HTERT RPE-1 (cell line): ENCODE data around the gene TMEM119.
"Not testable (repeated sequence)": the region's sequence is repeated elsewhere in the genome, so short reads cannot be mapped to it uniquely, and the experiment has no call there.

Source experiments
- in situ Hi-C: fragments of 300-500 bp; cut with MboI; formaldehyde crosslinking; loops from 4 replicates; pipeline ENCODE4 v1.14.3; 2020; ENCODE audit warnings: low sequenced_read_pairs

Gene TMEM119

DNA sequence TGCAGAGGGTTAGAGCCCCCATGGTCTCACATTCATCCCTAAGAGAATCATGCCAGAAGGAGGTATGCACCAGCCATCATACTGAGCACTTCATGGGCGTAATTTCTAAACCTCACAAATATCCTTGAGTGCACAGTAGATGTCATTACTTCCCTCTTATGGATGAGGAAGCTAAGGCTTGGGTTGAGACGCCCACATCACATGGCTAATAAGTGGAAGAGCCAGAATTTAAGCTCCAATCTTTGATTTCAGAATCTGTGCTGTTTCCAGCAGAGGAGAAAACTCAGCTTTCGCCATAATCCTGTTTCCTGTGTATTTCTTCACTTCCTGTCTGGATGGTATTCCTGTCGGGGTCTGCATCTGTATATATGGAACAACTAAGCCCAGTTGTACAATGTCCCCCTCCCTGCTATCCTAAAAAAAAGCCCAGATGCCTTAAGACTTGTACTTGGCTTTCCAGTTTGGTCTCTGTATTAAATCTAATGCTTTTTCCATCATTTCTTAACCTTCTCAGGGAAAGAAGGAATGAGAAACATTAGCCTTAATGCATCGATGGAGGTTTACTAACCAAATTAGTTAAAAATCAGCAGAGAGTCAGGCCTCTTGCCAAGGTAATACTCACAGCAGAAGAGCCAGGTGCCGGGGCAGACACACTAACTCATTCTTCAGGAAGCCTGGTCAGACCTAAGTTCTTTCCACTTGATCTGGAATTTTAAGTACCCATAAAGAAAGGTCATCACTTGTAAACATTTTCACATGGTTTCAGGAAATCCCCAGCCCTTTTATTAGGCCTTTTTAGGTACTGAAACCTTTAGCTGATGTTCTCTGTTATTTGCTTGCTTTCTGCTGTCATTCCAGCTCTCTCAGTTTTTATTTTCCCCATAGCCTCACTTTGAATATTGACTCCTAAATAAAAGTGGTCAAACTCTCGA is 30.2 kb downstream of the TMEM119 start:
- in situ Hi-C loops = no loop called here

DNA sequence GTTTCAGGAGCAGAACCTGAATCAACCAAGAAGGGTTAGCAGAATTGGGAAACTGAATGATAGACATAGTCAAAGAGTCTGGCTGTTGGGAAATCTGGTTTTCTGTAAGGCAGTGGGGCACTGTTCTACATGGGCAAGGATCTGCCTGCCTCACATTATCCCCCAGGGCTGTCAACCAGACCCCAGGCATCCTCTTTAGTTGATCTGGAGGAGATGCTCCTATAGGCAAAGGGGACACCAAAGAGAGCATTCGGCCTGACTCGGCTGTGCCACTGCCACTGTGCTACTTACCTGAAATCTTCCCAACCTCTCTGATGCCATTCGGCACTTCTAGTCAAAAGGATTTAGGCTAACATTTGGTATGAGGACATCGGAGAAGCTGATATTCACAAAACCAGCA is 31.4 kb downstream of the TMEM119 start:
- in situ Hi-C loops = no loop called here

DNA sequence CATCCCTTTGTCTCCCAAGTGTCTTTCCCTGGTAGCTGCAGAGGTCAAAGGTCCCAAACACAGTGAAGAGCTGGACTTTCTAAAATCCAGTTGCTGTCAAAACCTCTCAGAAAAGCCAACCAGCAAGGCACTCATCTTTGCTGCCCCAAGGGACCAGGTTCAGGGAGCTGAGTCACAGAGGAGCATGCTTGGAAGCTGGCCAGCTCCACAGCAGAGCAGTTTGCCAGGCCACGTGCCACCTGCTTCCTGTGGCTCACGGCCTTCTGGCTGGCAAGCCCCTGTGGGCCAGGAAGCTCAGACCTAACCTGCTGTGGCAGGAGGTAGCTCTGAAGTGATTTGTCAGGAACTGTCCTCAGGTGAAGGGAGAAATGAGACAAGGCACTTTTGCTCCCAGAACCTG is 31.9 kb downstream of the TMEM119 start:
- in situ Hi-C loops = no loop called here

DNA sequence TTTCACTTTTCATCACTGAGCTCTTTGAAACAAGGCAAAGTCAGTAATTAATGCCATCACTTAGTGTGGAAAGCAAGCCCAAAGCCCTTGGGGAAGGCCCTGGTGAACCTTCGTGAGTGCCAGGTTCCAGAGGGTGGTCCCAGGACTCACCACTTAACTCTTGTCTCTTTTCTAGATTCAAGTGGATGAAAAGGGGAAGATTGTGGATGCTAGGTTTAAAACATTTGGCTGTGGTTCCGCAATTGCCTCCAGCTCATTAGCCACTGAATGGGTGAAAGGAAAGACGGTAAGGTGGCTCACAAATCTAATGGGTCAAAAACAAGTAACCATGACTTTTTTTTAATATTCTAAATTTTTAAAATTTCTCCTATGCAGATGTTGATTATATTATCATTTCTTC is 32.7 kb downstream of the TMEM119 start:
- in situ Hi-C loops = no loop called here

DNA sequence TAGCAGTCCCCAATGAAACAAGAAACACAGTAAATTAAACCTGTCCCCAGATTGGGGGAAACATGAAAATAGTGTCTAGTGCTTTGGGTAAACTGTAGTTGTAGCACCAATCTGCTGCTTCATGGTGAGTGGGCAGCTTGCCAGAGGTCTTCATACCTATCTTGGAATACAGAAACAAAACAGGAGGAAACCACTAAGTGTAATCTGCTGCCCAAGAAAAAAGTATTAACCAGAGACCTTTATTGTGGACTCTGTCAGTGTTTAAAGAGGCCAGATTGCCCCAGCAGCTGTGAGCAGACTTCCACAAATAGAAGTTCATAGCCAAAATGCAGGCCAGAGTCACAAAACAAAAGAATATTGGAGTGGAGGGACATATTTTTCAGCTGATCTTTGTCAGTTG is 33.2 kb downstream of the TMEM119 start:
- in situ Hi-C loops = no loop called here

DNA sequence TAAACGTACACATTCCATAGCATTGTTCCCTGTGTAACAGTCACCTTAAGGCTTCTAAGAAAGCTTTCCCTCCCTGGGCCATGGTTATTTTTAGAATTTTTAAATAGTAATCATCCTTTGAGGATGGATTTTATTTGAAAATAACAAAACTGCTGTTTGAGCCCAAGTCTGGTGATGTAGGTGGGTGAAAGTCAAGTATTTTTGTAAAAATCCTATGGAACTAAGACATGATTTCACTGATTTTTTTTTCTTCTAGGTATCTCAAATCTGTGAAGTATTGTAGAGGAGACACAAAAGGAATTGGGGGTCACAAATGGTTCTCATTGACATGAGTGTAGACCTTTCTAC is 34.1 kb downstream of the TMEM119 start:
- in situ Hi-C loops = no loop called here

DNA sequence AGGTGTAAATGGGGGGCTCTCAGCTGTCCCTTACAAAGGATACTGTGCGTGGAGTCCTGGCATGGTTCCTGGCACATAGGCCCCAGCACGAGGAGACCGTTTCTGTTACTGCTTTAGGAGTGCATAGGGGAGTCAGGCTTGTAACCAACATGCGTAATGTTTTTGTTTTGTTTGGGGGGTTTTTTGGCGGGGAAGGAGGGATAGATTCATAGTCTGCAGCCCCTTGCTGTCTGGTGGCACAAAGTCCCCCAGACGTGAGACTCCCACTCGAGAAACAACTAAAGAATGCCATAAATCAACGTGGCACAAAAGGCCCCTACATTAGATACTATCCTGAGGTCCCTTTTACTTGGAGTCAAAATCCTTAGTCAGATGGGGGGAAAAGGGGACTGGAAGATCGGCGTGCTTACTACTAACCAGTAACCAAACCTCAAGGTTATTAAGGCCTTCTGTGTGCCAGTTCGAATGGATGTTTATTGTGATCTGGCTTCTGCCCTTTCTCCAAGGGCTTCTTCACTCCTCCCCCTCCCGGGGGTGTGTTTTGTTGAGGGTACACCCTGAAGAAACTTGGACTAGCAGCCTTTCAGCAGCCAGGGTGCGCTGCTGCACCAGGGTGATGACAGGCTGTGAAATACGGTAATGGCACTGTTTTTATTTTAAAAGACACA is 34.6 kb downstream of the TMEM119 start:
- in situ Hi-C loops = no loop called here

DNA sequence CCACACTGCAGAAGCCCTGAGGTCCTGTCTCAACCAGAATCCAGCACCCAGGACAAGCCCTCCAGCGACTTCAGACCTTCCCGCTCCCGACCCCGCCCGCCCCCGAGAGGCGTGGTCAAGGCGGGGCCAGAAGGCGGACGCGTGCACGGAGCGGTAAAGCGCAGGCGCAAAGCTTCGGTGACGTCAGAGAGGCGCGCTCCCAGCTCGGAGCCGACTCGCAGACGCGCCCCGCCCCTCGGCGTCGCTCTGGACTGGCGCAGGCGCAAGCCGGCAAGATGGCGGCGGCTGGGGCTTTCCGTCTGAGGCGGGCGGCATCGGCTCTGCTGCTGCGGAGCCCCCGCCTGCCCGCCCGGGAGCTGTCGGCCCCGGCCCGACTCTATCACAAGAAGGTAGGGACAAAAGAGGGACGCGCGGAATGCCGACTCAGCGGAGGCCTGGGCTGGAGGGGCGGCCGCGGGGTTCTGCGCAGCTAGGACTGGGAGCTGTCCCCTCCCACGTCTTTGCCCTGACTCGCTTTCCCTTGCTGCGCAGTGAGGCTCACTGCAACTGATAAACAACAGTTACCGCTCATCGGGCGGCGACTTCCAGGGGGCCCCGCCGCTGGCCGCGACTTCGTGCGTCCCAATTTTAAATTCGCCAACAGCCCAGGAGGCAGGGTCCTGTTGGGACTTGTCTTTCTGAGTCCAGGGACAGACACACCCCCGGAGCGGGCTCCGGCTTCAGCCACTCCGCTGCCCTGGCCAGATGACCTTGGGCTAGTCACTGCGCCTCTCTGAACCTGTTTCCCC is 35.3 kb downstream of the TMEM119 start, which contains the start of gene ISCU:
ISCU (plus strand) TSS at position 249 of the 788 bp plus-strand sequence; CDS start at position 276, 27 bp downstream.
- in situ Hi-C loops = no loop called here

DNA sequence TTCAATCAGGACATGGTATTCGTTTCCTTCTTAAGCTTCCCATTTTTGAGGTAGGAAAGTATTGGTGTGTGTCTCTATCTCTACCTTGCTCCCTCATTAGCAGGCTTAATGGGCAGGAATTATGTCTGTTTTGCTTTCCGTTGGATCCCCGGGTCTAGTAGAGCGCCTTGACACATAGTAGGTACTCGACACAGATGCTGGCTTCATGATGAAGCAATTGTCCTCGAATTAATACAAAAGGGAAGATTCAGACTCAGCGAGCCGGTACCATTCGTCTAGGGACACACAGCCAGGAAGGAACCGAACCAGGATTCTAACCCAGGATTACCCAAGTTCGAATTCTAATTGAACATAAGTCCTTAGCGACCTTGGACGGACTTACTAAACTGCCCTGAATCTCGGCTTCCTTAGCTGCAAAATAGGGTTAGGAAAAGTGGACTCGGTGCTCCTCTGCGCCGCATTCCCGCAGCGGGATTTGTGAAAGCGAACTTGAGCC is 36.0 kb downstream of the TMEM119 start:
- in situ Hi-C loops = no loop called here

DNA sequence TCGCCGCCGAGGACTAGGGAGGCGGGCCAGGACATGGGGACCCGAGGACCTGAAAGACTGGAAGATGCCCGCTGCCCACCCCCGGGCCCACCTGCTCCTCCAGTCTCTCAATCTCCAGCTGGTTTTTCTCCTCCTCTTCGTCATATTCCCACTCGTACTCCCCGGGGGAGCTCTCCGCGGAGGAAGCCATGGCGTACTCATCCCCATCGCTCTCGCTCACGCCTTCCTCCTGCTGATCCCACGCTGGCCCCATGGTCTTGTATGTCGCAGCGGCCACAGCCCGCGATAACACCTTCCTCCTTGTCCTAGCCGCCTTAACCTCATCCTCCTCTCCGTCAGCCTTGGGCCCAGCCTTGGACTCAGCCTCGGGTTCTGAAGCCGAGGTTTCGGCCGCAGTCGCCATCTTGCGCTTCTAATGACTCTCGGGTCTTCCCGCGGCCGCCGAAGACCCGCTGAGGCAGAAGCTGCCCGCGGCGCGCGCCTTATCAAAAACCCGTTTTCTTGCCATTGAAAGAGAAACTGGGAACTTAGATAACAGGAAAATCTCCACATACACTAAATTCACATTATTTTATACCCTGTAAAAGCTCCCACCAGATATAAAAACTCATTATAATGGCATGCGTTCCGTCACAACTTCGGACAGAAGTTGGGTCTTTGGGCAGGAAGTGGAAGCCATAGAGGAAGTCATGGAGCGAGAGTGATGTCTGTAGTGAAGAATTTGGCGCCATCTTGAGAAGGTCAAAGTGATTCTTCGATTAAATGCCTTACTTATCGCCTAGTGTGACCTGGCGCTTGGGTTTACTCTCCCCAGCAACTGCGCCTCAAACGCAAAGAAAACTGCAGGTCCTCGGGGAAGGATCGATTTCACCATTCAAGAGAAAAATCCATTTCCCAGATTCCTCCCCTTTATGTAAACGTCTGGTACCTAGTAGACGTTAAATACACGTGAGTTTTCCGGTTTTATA is 36.8 kb downstream of the TMEM119 start, which contains the start of gene SART3:
SART3 (minus strand) TSS at position 422 of the 968 bp plus-strand sequence; CDS start at position 403, 19 bp downstream.
- in situ Hi-C loops = no loop called here

DNA sequence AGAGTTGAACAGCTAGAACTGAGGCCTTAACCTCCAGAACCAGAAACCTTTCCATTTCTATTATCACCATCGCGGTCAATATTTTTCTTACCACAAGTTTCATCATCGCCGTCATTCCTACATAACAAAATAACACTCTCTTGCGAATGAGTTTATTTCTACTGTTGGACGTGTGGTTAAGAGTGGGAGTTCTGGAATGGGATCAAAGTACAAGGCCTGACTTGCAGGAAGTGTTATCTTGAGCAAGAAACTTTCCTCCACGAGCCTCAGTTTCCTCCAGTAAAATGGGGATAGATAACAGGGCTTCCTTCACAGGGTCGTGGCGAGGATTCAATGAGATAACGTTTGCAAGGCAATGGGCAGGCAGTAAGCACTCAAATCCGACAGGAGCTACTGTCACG is 37.6 kb downstream of the TMEM119 start:
- in situ Hi-C loops = no loop called here

DNA sequence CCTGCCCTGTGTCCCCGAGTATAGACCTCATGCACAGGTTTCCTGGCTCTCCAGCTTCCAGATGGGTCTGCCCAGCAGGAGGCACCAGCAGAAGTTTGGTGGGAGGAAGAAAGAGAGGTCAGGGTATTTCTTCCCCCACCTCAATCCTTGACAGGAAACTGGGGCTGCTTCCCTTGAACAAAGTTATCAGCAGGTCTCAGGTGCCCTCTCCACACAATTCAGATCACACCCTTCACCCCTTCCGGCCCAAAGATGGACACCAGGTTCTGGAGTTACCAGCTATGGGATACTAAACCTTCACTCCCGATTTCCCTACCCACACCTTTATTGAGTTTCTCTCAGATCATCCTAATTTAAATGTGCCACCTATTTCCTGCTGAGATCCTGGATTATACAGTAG is 38.1 kb downstream of the TMEM119 start:
- in situ Hi-C loops = no loop called here

DNA sequence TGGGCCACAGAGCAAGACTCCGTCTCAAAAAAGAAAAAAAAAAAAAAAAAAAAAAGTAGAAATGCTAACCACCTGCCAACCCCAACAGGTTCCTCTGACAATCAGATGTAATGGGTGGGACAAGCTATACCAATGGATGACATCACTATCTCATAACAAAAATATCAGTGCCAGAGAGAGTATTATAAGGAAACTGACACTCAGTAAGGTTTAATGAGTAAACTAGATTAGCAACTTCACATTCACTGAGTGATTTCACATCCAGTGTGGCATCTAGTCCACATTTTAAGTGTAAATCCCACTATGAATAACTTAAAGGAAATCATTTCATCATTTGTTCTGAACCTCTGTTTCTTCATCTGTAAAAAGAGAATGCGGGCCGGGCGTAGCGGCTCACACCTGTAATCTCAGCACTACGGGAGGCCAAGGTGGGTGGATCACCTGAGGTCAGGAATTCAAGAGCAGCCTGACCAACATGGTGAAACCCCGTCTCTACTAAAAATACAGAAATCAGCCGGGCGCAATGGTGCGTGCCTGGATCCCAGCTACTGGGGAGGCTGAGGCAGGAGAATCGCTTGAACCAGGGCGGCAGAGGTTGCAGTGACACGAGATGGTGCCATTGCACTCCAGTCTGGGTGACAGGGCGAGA is 38.8 kb downstream of the TMEM119 start:
- in situ Hi-C loops = no loop called here

DNA sequence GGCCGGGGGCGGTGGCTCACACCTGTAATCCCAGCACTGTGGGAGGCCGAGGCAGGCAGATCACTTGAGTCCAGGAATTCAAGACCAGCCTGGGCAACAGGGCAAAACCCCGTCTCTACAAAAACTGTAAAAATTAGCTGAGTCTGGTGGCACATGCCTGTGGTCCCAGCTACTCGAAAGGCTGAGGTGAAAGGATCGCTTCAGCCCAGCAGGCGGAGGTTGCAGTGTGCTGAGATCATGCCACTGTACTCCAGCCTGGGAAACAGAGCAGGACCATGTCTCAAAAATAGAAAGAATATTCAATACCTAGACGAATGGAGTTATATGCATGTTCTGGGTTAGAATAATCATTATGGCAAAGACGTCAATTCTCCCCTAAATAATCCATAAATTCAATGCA is 42.5 kb downstream of the TMEM119 start:
- in situ Hi-C loops = not testable (repeated sequence)

DNA sequence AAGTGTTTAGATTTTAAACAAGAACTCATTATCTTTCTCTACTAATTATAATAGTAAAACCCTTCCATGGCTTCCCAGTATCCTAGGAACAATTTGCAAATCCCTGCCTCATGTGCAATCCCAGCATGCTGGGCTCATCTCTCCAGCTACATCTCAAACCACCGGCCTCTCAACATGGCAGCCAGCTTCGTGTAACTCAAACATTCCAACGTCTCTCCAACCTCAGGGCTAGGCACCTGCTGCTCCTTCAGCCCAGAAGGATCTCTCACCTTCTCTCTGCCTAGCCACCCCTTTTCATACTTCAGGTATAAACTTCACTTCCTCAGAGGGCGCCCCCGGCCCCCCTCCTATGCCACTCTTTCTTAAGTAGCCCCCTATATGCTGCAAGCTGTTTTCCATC is 44.1 kb downstream of the TMEM119 start:
- in situ Hi-C loops = no loop called here

DNA sequence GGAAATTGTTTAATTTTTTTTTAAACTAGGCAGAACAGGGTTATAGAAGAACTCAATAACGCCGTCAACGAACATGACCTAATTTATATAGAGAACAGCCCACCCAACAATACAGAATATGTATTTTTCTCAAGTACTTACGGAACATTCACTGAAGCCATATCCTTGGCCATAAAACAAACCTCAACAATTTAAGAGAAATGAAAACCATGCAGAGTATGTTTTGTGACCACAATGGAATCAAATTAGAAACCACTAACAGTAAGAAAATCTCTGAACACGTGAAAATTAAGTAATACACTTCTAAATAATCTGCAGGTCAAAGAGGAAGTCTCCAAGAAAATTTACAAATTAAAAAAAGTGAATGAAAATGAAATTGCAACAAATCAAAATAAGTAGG is 46.3 kb downstream of the TMEM119 start:
- in situ Hi-C loops = no loop called here

DNA sequence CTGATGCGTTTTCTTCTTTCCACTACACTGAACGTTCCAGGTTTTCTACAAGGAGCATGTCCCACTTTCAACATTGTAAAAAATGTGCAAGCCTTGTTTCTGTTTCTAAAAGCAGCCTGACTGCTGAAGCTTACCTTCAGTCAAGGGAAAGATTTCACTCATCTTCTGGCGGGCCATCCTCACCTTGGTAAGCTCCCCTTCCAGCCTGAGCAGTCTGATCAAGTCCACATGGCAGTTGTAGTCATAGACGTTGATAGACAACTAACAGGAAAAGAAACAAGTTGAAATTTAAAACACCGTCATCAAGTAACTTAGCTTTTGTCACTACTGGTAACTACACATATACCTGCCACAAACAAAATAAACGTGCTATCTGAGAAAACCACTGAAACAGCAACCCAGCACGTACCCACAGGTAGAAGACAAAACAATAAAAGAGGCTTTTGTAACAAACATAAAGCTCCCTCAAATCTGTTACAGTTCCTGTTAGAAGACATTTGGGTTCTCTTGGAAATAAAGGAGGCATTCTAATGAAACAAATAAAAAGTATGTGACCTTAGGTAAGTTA is 48.8 kb downstream of the TMEM119 start:
- in situ Hi-C loops = no loop called here

DNA sequence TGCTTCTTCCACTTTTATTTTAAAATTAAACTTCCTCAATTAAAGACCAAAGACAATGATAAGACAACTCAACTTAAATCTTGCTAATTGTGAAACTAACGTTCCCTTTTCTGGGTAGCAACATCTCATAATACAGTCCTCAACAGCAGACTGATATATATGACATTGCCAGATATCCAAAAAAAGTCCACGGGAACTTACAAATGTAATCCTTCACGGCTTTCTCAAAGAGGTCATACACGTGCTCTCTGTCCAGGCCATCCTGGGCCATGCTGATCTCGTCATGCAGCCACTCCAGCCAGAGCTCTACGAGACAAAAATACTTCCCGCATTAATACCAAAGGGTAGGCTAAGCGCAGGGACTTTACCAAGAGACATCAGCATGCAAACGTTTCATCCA is 50.2 kb downstream of the TMEM119 start:
- in situ Hi-C loops = no loop called here

DNA sequence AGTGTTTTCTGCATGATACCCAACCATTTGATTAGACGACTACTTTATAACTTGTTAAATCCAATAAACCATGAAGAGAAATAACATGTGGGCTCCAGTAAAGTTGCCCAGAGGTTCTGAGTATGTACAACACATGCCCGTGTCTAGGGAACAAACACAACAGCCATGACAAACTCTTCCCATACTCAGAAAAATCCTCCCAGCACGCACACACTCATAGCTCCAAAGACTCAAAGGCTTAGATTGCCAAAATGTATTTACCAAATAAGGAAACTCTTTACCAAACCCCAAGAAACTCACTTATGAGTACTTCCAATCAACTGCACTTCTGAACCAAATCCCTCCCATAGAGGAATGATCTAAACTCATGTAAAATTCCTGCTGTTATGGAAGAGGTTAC is 54.2 kb downstream of the TMEM119 start:
- in situ Hi-C loops = no loop called here
